Omental fat pad (tissue), 4 donors: Measurements from ENCODE around the gene CCS. TPM values are rescaled to one million over a fixed set of nuclear protein-coding genes. Genes with fewer than 3 reads are reported as not detected.
A peak's percentile ranks its signal among the peaks of the same experiment; 100 is the strongest.

Experiments
- ATAC-seq: fragments of 150-250 bp; one replicate; pipeline ENCODE4 v1.9.1; 2016; ENCODE audit warnings: mild to moderate bottlenecking, moderate library complexity; ENCODE audit not compliant: low FRiP score
- DNase-seq: peaks from one replicate; pipeline ENCODE4 v3.0.0-alpha.2; 2019; ENCODE audit warnings: low spot score
- CTCF ChIP-seq, 3 donors: fragments of 450-650 bp; IDR thresholded peaks; one replicate each; pipeline ENCODE4 v1.5.1; 2016 to 2017; ENCODE audit warnings: antibody characterized with exemption in 3 of 3, mild to moderate bottlenecking in 3 of 3, moderate library complexity in 2 of 3
- total RNA-seq, 4 donors: library from RNA; depleted of rRNA; stranded (reverse); fragments of >200 nt; gene quantifications; one replicate each; pipeline ENCODE4 v1.1.0, GENCODE V29; 2016

CCS gene
- total RNA-seq, 4 donors from 2014 or later, result 19.0 to 42.4 (median 21.7) TPM

- TF ChIP-seq CTCF (IDR thresholded peaks at IDR 0.05), result no peak
- ATAC-seq (no peak), DNase-seq (no peak)
These were observed 36.4 kb downstream of the CCS start for GRCh38 chr11:66629356-66629755.

- ATAC-seq, result no peak
- TF ChIP-seq CTCF (IDR thresholded peaks at IDR 0.05), result no peak
- no peak for DNase-seq
These were observed 38.9 kb downstream of the CCS start for GRCh38 chr11:66631883-66632282.

GRCh38 chr11:66632952-66633351 lies 40.0 kb downstream of the CCS start:
- ATAC-seq (no peak), DNase-seq (no peak)
- no peak for TF ChIP-seq CTCF (IDR thresholded peaks at IDR 0.05)

- DNase-seq (no peak), ATAC-seq (no peak)
- no peak for TF ChIP-seq CTCF (IDR thresholded peaks at IDR 0.05)
These were observed 43.4 kb downstream of the CCS start for GRCh38 chr11:66636411-66636810.

- ATAC-seq (peak; percentile 22), DNase-seq (no peak)
- TF ChIP-seq CTCF (IDR thresholded peaks at IDR 0.05), result no peak
These were observed 44.7 kb downstream of the CCS start for GRCh38 chr11:66637557-66638176.

GRCh38 chr11:66638177-66639065 lies 45.4 kb downstream of the CCS start, which contains the start of gene RBM4:
TSS of gene RBM4 (plus strand) at chr11:66638703. CDS start at chr11:66639712, 1,009 bp downstream.
- ATAC-seq (peak; percentile 98), DNase-seq (peak; percentile 85)
- TF ChIP-seq CTCF (IDR thresholded peaks at IDR 0.05), result no peak
